Measurements from ENCODE around the gene VENTX. TPM values are rescaled to one million over a fixed set of nuclear protein-coding genes. Genes with fewer than 3 reads are reported as not detected.

The VENTX gene
- total RNA-seq, 1 experiment from 2014 or later, result not detected

DNA sequence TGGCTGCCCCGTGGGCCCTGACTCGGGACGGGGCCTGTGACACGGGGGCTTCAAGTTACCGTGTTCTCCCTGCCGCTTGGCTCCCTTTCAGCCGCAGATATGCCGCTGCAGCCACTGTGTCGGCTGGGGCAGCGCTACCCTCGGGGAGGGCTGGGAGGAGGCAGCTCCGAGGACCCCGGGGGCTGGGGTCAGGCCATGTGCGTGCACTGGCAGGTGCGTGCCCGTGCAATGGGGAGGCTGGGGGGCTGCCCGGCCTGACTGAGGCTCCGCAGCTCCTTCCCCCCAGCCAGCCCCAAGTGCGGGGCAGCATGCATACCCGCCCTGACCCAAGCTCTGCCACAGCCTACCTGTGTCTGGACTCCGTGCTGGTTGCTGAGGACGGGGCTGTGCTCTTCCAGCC, 48.4 kb upstream of the VENTX start:
- H3K4me3 ChIP-seq (ENCODE audit: low read length), result no peak overlapping the region
- no peaks in the 10 kb centered on the region for H3K79me2 ChIP-seq (ENCODE audit: low read length)
- no peaks in the 10 kb centered on the region for H3K9me3 ChIP-seq (ENCODE audit: low read length)
- H4K20me1 ChIP-seq (ENCODE audit: low read length), result no peaks in the 10 kb centered on the region
- H3K27me3 ChIP-seq (ENCODE audit: low read length), result peaks cover 71% of the 10 kb centered on the region
- no peaks in the 10 kb centered on the region for H3F3A ChIP-seq (ENCODE audit: low read length, unreplicated experiment)
- TF ChIP-seq, protein P1, sequence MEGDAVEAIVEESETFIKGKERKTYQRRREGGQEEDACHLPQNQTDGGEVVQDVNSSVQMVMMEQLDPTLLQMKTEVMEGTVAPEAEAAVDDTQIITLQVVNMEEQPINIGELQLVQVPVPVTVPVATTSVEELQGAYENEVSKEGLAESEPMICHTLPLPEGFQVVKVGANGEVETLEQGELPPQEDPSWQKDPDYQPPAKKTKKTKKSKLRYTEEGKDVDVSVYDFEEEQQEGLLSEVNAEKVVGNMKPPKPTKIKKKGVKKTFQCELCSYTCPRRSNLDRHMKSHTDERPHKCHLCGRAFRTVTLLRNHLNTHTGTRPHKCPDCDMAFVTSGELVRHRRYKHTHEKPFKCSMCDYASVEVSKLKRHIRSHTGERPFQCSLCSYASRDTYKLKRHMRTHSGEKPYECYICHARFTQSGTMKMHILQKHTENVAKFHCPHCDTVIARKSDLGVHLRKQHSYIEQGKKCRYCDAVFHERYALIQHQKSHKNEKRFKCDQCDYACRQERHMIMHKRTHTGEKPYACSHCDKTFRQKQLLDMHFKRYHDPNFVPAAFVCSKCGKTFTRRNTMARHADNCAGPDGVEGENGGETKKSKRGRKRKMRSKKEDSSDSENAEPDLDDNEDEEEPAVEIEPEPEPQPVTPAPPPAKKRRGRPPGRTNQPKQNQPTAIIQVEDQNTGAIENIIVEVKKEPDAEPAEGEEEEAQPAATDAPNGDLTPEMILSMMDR (conservative IDR thresholded peaks at IDR 0.05; ENCODE audit: low read depth, low read length), result no peak
- TF ChIP-seq EZH2phosphoT487 (IDR thresholded peaks at IDR 0.05; ENCODE audit: borderline replicate concordance, low read length), result no peak
- TF ChIP-seq EZH2 (IDR thresholded peaks at IDR 0.05; ENCODE audit: low read length, unreplicated experiment), result no peak
- no peaks in the 10 kb centered on the region for H3K36me3 ChIP-seq (ENCODE audit: low read depth, low read length)
- ChIA-PET CTCF (no interaction called here), POLR2A (ENCODE audit: unreplicated experiment) (no interaction called here)
- no peak overlapping the region for H3K27ac ChIP-seq (ENCODE audit: low read length)
- ATAC-seq (no peak), DNase-seq (no peak)
- intact Hi-C loops (cut with micrococcal nuclease), result no loop called here
- H3K9me2 ChIP-seq (replicated peaks; ENCODE audit: low read length), result no peaks in the 10 kb centered on the region
- H3K4me1 ChIP-seq (ENCODE audit: insufficient read depth, low read length), result no peaks in the 10 kb centered on the region
- no TSS peak for BruUV-seq (replicated peaks)
- no peak overlapping the region for H3K9ac ChIP-seq (ENCODE audit: low read length)
- no peak overlapping the region for H3K4me2 ChIP-seq (ENCODE audit: low read length)
- no peak overlapping the region for H2AFZ ChIP-seq (ENCODE audit: low read length)

DNA sequence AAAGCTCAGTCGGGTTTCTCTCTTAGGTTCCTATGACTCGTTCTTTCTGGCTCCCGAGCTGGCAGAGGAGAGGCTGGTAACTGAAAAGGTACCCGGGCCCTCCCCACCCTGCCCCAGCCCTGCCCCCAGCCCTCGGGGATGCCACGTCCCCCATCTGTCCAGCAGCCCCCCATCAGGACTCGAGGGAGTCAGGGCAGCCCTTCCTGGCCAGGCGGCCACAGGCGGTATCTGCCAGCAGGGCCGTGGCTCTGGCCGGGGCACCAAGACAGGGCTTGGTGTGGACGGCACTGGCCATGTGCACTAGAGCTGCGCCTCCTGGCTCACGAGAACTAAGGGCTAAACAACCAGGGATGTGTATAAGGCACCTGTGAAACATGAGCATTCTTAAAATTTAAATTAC, 47.9 kb upstream of the VENTX start:
- Histone ChIP-seq H3K4me3 (ENCODE audit: low read length) (no peak overlapping the region), H2AFZ (ENCODE audit: low read length) (no peak overlapping the region), H3K4me2 (ENCODE audit: low read length) (no peak overlapping the region), H3K4me1 (ENCODE audit: insufficient read depth, low read length) (no peaks in the 10 kb centered on the region), H3K79me2 (ENCODE audit: low read length) (no peaks in the 10 kb centered on the region), H3K36me3 (ENCODE audit: low read depth, low read length) (no peaks in the 10 kb centered on the region), H4K20me1 (ENCODE audit: low read length) (no peaks in the 10 kb centered on the region), H3K9me2 (replicated peaks; ENCODE audit: low read length) (no peaks in the 10 kb centered on the region), H3F3A (ENCODE audit: low read length, unreplicated experiment) (no peaks in the 10 kb centered on the region), H3K27ac (ENCODE audit: low read length) (no peak overlapping the region), H3K27me3 (ENCODE audit: low read length) (peaks cover 70% of the 10 kb centered on the region), H3K9ac (ENCODE audit: low read length) (no peak overlapping the region), H3K9me3 (ENCODE audit: low read length) (no peaks in the 10 kb centered on the region)
- CTCF ChIA-PET, result no interaction called here
- ATAC-seq (no peak), DNase-seq (no peak)
- POLR2A ChIA-PET (ENCODE audit: unreplicated experiment), result no interaction called here
- intact Hi-C loops (cut with micrococcal nuclease), result no loop called here
- TF ChIP-seq, protein P1 (conservative IDR thresholded peaks at IDR 0.05; ENCODE audit: low read depth, low read length), result no peak
- TF ChIP-seq EZH2phosphoT487 (IDR thresholded peaks at IDR 0.05; ENCODE audit: borderline replicate concordance, low read length), result no peak
- TF ChIP-seq EZH2 (IDR thresholded peaks at IDR 0.05; ENCODE audit: low read length, unreplicated experiment), result no peak
- BruUV-seq (replicated peaks), result no TSS peak

DNA sequence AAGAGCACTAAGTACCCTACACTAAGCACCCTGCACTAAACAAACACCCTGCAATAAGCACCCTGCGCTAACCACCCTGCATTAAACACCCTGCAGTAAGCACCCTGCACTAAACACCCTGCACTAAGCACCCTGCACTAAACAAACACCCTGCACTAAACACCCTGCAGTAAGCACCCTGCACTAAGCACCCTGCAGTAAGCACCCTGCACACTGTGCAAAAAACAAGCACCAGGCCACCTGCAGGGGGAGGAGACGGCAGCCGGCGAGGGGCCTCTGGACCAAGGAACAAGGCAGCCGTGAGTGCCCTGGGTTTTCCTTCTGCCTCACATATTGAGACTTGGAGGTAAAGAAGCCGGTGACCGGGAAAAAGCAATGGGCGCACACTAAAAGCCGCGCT, 47.4 kb upstream of the VENTX start:
- Histone ChIP-seq H3K36me3 (ENCODE audit: low read depth, low read length) (no peaks in the 10 kb centered on the region), H3F3A (ENCODE audit: low read length, unreplicated experiment) (no peaks in the 10 kb centered on the region), H3K9me3 (ENCODE audit: low read length) (no peaks in the 10 kb centered on the region), H3K9me2 (replicated peaks; ENCODE audit: low read length) (no peaks in the 10 kb centered on the region), H3K79me2 (ENCODE audit: low read length) (no peaks in the 10 kb centered on the region), H4K20me1 (ENCODE audit: low read length) (no peaks in the 10 kb centered on the region), H3K27me3 (ENCODE audit: low read length) (peaks cover 67% of the 10 kb centered on the region), H2AFZ (ENCODE audit: low read length) (no peak overlapping the region), H3K4me3 (ENCODE audit: low read length) (no peak overlapping the region), H3K27ac (ENCODE audit: low read length) (no peak overlapping the region), H3K4me2 (ENCODE audit: low read length) (no peak overlapping the region), H3K4me1 (ENCODE audit: insufficient read depth, low read length) (no peaks in the 10 kb centered on the region), H3K9ac (ENCODE audit: low read length) (no peak overlapping the region)
- TF ChIP-seq EZH2phosphoT487 (IDR thresholded peaks at IDR 0.05; ENCODE audit: borderline replicate concordance, low read length), result no peak
- TF ChIP-seq, protein P1 (conservative IDR thresholded peaks at IDR 0.05; ENCODE audit: low read depth, low read length), result no peak
- TF ChIP-seq EZH2 (IDR thresholded peaks at IDR 0.05; ENCODE audit: low read length, unreplicated experiment), result no peak
- BruUV-seq (replicated peaks), result no TSS peak
- CTCF ChIA-PET, result no interaction called here
- intact Hi-C loops (cut with micrococcal nuclease), result no loop called here
- DNase-seq (no peak), ATAC-seq (no peak)
- POLR2A ChIA-PET (ENCODE audit: unreplicated experiment), result no interaction called here

Data from PC-3 (cell line).